ENCODE results near the gene MAML2. TPM values are rescaled to one million over a fixed set of nuclear protein-coding genes. Genes with fewer than 3 reads are reported as not detected.

MAML2 gene
- total and polyA plus RNA-seq, 2 experiments from 2014 or later: 1.1 to 8.2 TPM

- Histone ChIP-seq H3K4me3 (no peak overlapping the region), H3K27ac (no peak overlapping the region), H3K4me1 (ENCODE audit: low read depth) (no peaks in the 10 kb centered on the region), H3K9me3 (ENCODE audit: low read depth) (no peaks in the 10 kb centered on the region), H3K27me3 (no peaks in the 10 kb centered on the region), H3K36me3 (no peaks in the 10 kb centered on the region)
- no peak for DNase-seq (ENCODE audit: low read depth in 1 of 2, low spot score in 1 of 2)
- TF ChIP-seq CTCF (IDR thresholded peaks at IDR 0.05; ENCODE audit: low read depth, low read length): no peak
These were observed 169.1 kb downstream of the MAML2 start for GRCh38 chr11:96173906-96174305.

GRCh38 chr11:96173422-96173821, 169.6 kb downstream of the MAML2 start:
- Histone ChIP-seq H3K4me1 (ENCODE audit: low read depth) (no peaks in the 10 kb centered on the region), H3K36me3 (no peaks in the 10 kb centered on the region), H3K4me3 (no peak overlapping the region), H3K27me3 (no peaks in the 10 kb centered on the region), H3K9me3 (ENCODE audit: low read depth) (no peaks in the 10 kb centered on the region), H3K27ac (no peak overlapping the region)
- no peak for TF ChIP-seq CTCF (IDR thresholded peaks at IDR 0.05; ENCODE audit: low read depth, low read length)
- no peak for DNase-seq (ENCODE audit: low read depth in 1 of 2, low spot score in 1 of 2)

- Histone ChIP-seq H3K27ac (no peak overlapping the region), H3K9me3 (ENCODE audit: low read depth) (no peaks in the 10 kb centered on the region), H3K36me3 (no peaks in the 10 kb centered on the region), H3K27me3 (no peaks in the 10 kb centered on the region), H3K4me3 (no peak overlapping the region), H3K4me1 (ENCODE audit: low read depth) (no peaks in the 10 kb centered on the region)
- DNase-seq (ENCODE audit: low read depth in 1 of 2, low spot score in 1 of 2): no peak
- no peak for TF ChIP-seq CTCF (IDR thresholded peaks at IDR 0.05; ENCODE audit: low read depth, low read length)
These were observed 170.4 kb downstream of the MAML2 start for GRCh38 chr11:96172604-96173003.

- no peak for TF ChIP-seq CTCF (IDR thresholded peaks at IDR 0.05; ENCODE audit: low read depth, low read length)
- Histone ChIP-seq H3K9me3 (ENCODE audit: low read depth) (no peaks in the 10 kb centered on the region), H3K36me3 (no peaks in the 10 kb centered on the region), H3K4me3 (no peak overlapping the region), H3K27me3 (no peaks in the 10 kb centered on the region), H3K27ac (no peak overlapping the region), H3K4me1 (ENCODE audit: low read depth) (no peaks in the 10 kb centered on the region)
- no peak for DNase-seq (ENCODE audit: low read depth in 1 of 2, low spot score in 1 of 2)
These were observed 173.7 kb downstream of the MAML2 start for GRCh38 chr11:96169250-96169649.

- peak in 1 of 2 donors; percentile 96 for DNase-seq (ENCODE audit: low read depth in 1 of 2, low spot score in 1 of 2)
- no peak overlapping the region for H3K4me3 ChIP-seq
- TF ChIP-seq CTCF (IDR thresholded peaks at IDR 0.05; ENCODE audit: low read depth, low read length): no peak
- no peaks in the 10 kb centered on the region for H3K27me3 ChIP-seq
- no peaks in the 10 kb centered on the region for H3K4me1 ChIP-seq (ENCODE audit: low read depth)
- H3K36me3 ChIP-seq: no peaks in the 10 kb centered on the region
- H3K9me3 ChIP-seq (ENCODE audit: low read depth): no peaks in the 10 kb centered on the region
- no peak overlapping the region for H3K27ac ChIP-seq
These were observed 174.4 kb downstream of the MAML2 start for GRCh38 chr11:96168623-96169022.

GRCh38 chr11:96167787-96168186, 175.2 kb downstream of the MAML2 start:
- no peaks in the 10 kb centered on the region for H3K4me1 ChIP-seq (ENCODE audit: low read depth)
- TF ChIP-seq CTCF (IDR thresholded peaks at IDR 0.05; ENCODE audit: low read depth, low read length): no peak
- no peaks in the 10 kb centered on the region for H3K27me3 ChIP-seq
- H3K9me3 ChIP-seq (ENCODE audit: low read depth): no peaks in the 10 kb centered on the region
- H3K27ac ChIP-seq: no peak overlapping the region
- H3K36me3 ChIP-seq: no peaks in the 10 kb centered on the region
- H3K4me3 ChIP-seq: no peak overlapping the region
- no peak for DNase-seq (ENCODE audit: low read depth in 1 of 2, low spot score in 1 of 2)
